ENCODE measurements around the gene WRNIP1. TPM values are rescaled to one million over a fixed set of nuclear protein-coding genes. Genes with fewer than 3 reads are reported as not detected.

Gene WRNIP1
- total RNA-seq, 1 experiment from 2014 or later, result 38.1 TPM

DNA sequence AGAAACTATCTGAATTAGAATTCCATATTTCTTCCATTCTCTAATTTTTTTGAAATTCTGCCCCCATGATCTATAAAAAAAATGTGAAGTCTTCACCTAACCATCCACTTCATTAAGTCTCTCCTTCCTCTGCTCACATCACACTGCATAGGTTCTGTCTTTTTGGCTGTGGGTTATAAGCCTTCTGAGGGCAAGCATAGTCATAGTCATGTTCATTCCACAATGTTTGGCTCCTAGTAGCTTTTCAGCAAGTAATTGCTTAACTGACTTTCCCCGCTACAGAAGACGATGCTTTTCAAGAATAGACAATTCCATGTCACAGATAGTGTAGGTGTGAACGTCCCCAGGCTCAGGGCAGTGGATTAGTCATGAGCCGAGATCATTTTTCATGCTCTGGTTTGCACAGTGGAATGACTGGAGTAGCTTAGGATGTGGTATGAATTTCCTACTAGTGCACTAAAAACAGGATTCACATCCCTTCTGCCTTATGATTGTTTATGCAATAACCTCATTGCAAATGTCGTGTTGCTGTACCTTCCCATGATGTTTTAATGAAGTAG lies 29.1 kb downstream of the WRNIP1 start:
- Histone ChIP-seq H3K79me1 (ENCODE audit: insufficient read depth, low read depth, low read length, poor library complexity, severe bottlenecking) (no peaks in the 10 kb centered on the region), H2BK5ac (ENCODE audit: insufficient read length, low read length) (no peak overlapping the region), H3K9ac (ENCODE audit: extremely low read depth, insufficient read length, low read length) (no peak overlapping the region), H3K79me2 (ENCODE audit: insufficient read depth, low read length) (no peaks in the 10 kb centered on the region), H2BK120ac (ENCODE audit: low read depth, low read length, poor library complexity, severe bottlenecking) (no peak overlapping the region), H4K5ac (ENCODE audit: insufficient read length, low read depth, low read length) (no peak overlapping the region), H3K23ac (ENCODE audit: insufficient read length, low read depth, low read length) (no peak overlapping the region), H2BK20ac (ENCODE audit: low read depth, low read length, poor library complexity, severe bottlenecking) (no peak overlapping the region), H3K27ac (ENCODE audit: insufficient read length, low read depth, low read length) (no peak overlapping the region), H3K4me2 (ENCODE audit: insufficient read depth, insufficient read length, low read length) (no peak overlapping the region), H3K56ac (ENCODE audit: insufficient read length, low read depth, low read length) (no peak overlapping the region), H3K4ac (ENCODE audit: low read depth, low read length) (no peak overlapping the region), H3K9me3 (ENCODE audit: control insufficient read depth, low read depth, low read length) (no peaks in the 10 kb centered on the region), H3K27me3 (ENCODE audit: insufficient read depth, low read length) (no peaks in the 10 kb centered on the region), H4K91ac (ENCODE audit: insufficient read length, low read depth, low read length) (no peak overlapping the region), H4K20me1 (ENCODE audit: control insufficient read depth, insufficient read depth, insufficient read length) (no peaks in the 10 kb centered on the region), H3K14ac (ENCODE audit: insufficient read depth, low read length) (no peak overlapping the region), H2BK15ac (ENCODE audit: low read depth, low read length) (no peak overlapping the region), H2AK5ac (ENCODE audit: insufficient read length, low read length) (no peak overlapping the region), H3K18ac (ENCODE audit: insufficient read length, low read depth, low read length) (no peak overlapping the region), H3K23me2 (ENCODE audit: insufficient read length, low read depth, low read length, poor library complexity, severe bottlenecking) (no peaks in the 10 kb centered on the region), H3K4me1 (ENCODE audit: insufficient read depth, low read length) (no peaks in the 10 kb centered on the region), H3T11ph (ENCODE audit: low read length) (no peak overlapping the region), H4K8ac (replicated peaks; ENCODE audit: insufficient read length, low read depth, low read length) (no peak overlapping the region), H2AFZ (ENCODE audit: low read length) (no peak overlapping the region), H2BK12ac (ENCODE audit: insufficient read length, low read depth, low read length) (no peak overlapping the region)
- Mint-ChIP-seq H3K27ac (no peak overlapping the region), H3K4me3 (no peak overlapping the region), H3K9me3 (no peaks in the 10 kb centered on the region), H3K4me1 (peaks cover 28 to 31% of the 10 kb centered on the region in 2 experiments), H3K27me3 (ENCODE audit: low read depth) (no peaks in the 10 kb centered on the region), H3K36me3 (ENCODE audit: insufficient read depth in 1 of 3, low read depth in 3 of 3) (peaks cover 0 to 9% (median 0%) of the 10 kb centered on the region in 3 experiments; a peak in 2 of 7 replicates)
- no peak for DNase-seq
- WGBS (ENCODE audit: extremely low coverage, insufficient read length, low lambda C conversion rate), result no CpG with 5 or more reads among the region's 5 CpGs
- TF ChIP-seq, protein P1, sequence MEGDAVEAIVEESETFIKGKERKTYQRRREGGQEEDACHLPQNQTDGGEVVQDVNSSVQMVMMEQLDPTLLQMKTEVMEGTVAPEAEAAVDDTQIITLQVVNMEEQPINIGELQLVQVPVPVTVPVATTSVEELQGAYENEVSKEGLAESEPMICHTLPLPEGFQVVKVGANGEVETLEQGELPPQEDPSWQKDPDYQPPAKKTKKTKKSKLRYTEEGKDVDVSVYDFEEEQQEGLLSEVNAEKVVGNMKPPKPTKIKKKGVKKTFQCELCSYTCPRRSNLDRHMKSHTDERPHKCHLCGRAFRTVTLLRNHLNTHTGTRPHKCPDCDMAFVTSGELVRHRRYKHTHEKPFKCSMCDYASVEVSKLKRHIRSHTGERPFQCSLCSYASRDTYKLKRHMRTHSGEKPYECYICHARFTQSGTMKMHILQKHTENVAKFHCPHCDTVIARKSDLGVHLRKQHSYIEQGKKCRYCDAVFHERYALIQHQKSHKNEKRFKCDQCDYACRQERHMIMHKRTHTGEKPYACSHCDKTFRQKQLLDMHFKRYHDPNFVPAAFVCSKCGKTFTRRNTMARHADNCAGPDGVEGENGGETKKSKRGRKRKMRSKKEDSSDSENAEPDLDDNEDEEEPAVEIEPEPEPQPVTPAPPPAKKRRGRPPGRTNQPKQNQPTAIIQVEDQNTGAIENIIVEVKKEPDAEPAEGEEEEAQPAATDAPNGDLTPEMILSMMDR (conservative IDR thresholded peaks at IDR 0.05), result no peak
